ENCODE data around the gene SMURF1.

SMURF1 gene

DNA sequence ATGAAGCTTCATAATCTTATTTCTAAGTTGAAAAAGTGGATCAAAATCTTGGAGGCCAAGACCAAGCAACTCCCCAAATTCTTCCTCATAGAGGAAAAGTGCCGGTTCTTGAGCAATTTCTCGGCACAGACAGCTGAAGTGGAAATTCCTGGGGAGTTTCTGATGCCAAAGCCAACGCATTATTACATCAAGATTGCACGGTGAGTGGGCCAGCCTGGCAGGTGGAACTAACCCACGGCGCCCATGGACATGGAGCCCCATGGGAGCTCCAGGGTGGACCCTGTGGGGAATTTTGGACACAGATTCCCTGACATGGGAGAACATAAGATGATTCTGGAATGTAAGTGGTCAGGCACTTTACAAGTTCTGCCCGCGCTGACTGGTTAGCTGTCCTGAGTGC is 139.7 kb downstream of the SMURF1 start:
- DNase-seq (ENCODE audit: insufficient read length) = no peak
- no peak for FAIRE-seq
- TF ChIP-seq POLR2AphosphoS5 (IDR thresholded peaks at IDR 0.05; ENCODE audit: low read depth, low read length) (no peak), TAF1 (IDR thresholded peaks at IDR 0.05; ENCODE audit: borderline replicate concordance, low read depth, low read length) (no peak), POLR2A (IDR thresholded peaks at IDR 0.05; ENCODE audit: low read depth, low read length) (no peak)

DNA sequence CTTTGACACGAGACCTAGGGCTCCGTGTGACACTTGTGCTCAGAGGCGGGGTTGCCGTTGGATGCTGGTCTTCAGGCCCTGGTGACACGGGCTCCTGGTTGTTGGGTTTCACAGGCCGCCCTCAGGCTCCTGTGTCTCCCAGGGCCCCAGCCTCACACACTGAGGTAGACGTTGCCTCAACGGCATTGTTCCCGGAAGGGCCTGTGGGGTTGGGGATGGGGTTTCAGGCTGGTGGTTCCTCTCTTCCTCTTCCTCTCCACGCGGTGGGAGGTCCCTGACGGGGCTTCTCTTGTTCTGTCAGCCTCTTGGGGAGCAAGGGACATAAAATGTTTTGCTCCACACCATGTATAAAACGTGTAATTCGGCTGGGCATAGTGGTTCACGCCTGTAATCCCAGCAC is 140.5 kb downstream of the SMURF1 start:
- TF ChIP-seq POLR2A (IDR thresholded peaks at IDR 0.05; ENCODE audit: low read depth, low read length) (no peak), POLR2AphosphoS5 (IDR thresholded peaks at IDR 0.05; ENCODE audit: low read depth, low read length) (no peak), TAF1 (IDR thresholded peaks at IDR 0.05; ENCODE audit: borderline replicate concordance, low read depth, low read length) (no peak)
- no peak for FAIRE-seq
- no peak for DNase-seq (ENCODE audit: insufficient read length)

DNA sequence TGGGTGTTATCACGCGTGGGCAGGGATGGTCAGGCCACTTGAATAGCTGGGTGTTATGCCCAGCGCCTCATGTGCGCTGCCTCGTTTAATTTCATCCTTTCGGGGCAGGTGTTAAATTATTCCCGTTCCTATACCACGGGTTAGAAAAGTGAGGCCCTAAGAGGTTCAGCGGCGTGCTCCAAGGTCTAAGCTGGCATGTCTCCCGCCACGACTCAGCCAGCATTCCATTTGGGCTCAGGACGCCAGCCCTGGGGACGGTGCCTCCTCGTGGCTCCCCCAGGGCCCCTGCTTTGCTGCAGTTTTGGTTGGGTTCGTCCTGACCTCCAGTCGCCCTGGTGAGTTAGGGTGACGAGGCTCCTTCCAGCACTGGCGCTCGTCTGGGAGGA is 141.1 kb downstream of the SMURF1 start:
- DNase-seq (ENCODE audit: insufficient read length) (no peak), FAIRE-seq (no peak)
- TF ChIP-seq POLR2AphosphoS5 (IDR thresholded peaks at IDR 0.05; ENCODE audit: low read depth, low read length) = no peak
- TF ChIP-seq POLR2A (IDR thresholded peaks at IDR 0.05; ENCODE audit: low read depth, low read length) = no peak
- no peak for TF ChIP-seq TAF1 (IDR thresholded peaks at IDR 0.05; ENCODE audit: borderline replicate concordance, low read depth, low read length)

DNA sequence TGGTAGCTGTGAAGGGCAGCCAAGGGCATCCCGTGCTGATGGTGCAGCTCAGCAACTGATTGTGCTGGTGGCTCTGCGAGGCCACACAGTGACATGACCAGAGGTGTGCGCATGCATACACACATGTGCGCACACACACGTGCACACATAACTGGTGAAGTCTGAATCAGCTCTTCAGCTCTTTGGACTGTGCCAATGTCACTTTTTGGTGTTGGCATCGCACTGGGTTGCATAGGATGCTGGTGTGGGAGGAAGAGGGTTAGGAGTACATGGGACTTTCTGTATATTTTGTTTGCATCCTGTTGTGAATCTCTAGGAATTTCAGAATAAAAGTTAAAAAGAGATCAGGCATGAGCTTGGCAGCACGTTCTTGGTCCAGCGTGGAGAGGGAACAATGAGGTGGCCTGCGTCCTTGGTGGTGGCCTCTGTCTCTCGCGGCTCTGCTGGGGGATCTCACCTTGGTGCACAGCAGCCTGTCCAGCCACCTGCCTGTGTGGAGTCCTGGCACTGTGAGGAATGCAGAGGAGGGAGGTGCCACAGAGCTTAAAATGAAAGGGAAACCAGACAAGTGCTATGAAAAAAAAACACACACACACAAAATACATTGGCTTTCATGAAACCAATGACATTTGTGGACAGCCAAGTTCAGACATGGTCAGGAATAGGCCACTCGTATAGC is 141.6 kb downstream of the SMURF1 start:
- DNase-seq (ENCODE audit: insufficient read length) (no peak), FAIRE-seq (no peak)
- no peak for TF ChIP-seq POLR2AphosphoS5 (IDR thresholded peaks at IDR 0.05; ENCODE audit: low read depth, low read length)
- TF ChIP-seq POLR2A (IDR thresholded peaks at IDR 0.05; ENCODE audit: low read depth, low read length) = no peak
- no peak for TF ChIP-seq TAF1 (IDR thresholded peaks at IDR 0.05; ENCODE audit: borderline replicate concordance, low read depth, low read length)

DNA sequence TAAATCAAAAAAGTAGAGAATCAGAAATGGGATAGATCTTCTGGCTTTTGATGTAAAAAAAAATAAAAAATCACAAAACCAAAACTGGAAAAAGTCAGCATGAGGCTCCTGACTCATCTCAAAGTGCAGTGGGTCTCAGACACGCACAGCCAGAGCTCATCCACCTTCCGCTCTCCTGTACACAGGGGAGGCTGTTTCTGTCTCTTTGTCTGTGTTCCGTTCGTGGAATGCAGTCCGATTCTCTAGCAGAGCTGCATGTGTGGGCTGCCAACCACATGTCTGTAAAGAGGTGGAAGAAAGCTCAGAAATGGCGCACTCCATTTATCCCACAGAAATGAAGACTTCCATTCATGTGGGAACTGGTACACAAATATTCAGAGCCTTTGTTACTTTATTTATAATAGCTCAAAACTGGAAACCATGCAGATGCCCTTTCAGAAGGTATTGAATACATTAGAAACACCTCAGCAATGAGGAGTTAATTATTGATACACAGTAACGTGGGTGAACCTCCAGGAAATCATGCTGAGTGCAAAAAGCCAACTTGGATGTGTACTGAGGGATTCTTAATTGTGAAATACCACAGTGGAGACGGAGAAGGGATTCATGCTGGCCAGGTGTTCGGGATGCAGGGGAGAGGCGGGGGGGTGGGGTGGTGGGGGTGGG is 142.3 kb downstream of the SMURF1 start:
- TF ChIP-seq POLR2A (IDR thresholded peaks at IDR 0.05; ENCODE audit: low read depth, low read length) = no peak
- DNase-seq (ENCODE audit: insufficient read length) = no peak
- FAIRE-seq = no peak

DNA sequence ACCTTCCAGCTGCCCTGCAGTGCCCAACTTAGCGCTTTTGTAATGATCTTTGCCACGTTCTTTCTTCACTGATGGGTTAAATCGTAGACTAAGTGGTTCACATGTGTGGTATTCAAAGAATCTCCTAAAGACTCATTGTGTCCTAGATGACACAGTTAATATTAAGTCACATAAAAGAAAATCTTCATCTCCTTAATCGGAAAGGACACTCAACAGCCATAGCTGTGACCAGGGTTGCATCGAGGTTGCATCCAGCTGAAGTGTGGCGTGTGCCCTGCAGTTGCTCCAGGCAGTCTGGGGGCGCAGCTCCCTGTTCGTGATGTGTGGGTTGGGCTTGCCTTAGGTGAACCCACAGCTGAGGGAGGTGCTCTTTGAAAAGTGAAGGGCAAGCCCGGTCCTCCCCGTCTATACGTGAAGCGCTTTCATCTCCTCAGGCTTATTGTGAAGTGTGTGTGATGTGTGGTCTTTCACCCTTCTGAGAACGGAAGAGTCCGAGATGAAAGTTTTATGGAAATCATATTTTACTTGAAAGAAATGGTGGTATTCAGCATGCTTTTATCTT is 142.9 kb downstream of the SMURF1 start:
- TF ChIP-seq POLR2AphosphoS5 (IDR thresholded peaks at IDR 0.05; ENCODE audit: low read depth, low read length) (no peak), TAF1 (IDR thresholded peaks at IDR 0.05; ENCODE audit: borderline replicate concordance, low read depth, low read length) (no peak), POLR2A (IDR thresholded peaks at IDR 0.05; ENCODE audit: low read depth, low read length) (no peak)
- DNase-seq (ENCODE audit: insufficient read length) = no peak
- FAIRE-seq = no peak

DNA sequence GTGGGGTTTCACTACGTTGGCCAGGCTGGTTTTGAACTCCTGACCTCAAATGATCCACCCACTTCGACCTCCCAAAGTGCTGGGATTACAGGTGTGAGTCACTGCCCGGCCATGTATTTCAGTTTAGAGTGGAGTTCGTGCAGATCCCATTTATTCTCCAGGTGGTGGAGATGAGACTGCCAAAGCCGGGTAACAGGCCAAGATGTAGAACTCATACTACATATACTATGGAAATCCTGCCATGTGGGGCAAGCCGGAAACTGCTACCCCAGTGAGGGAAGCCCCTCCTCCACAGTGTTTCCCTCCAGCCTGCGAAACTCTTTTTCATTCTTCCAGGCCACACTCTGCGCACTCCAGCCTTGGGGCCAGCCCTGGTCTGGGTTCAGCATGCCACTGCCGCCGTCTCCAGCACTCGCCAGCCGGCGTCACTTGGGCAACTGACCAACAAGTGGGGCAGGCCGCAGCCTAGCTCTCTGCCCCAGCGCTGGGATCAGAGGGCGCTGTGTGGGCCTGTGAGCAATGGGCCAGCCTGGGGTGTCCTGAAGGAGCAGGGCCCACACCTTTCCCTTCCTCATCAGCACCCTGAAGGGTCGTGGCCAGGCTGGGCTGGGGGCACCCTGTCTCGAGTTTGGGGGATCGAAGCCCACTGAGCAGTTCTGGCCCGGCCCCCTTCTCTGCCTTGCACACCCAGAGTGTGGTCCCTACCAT is 143.6 kb downstream of the SMURF1 start:
- TF ChIP-seq POLR2AphosphoS5 (IDR thresholded peaks at IDR 0.05; ENCODE audit: low read depth, low read length) (no peak), TAF1 (IDR thresholded peaks at IDR 0.05; ENCODE audit: borderline replicate concordance, low read depth, low read length) (no peak), POLR2A (IDR thresholded peaks at IDR 0.05; ENCODE audit: low read depth, low read length) (no peak)
- DNase-seq (ENCODE audit: insufficient read length) (no peak), FAIRE-seq (no peak)

DNA sequence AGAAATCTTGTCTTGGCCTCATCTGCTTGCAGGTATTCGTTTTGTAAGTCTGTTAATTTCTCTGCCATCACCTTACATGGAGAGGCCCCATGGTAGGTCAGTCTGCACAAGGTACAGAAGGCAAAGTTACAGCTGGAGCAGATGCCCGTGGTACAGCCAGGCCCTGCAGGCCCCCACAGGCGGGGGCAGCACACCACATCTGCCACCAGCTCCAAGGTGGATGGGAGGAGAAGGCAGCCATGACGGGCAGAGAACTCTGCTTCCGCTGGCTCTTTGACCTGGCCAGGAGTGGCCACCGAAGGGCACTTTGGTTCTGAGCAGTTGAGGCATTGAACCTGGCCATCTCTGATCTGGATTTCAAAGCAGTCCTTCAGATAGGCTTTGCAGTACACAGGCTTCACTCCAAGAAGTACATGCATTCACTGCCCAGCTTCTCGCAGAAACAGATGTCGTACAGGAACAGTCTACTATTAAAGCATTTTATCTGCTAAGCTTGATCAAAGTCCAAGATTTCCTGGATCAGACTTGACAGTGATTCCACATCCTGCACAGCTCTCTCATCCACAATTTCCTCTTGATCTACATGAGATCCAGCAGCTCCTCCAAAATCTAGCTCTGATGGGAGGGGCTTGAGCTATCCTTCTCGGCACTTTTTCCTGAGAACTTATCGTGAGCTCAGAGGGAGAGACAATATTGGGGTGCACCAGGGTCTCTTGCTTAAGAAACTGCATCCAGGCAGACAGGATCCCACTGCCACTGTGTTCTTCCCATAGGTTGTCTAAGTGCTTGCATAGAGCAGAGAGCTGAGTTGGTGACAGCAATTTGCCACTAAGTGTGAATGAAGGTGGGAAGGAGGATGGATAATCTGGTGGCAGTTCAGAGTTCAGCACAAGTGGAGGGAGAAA is 144.8 kb downstream of the SMURF1 start:
- TF ChIP-seq POLR2AphosphoS5 (IDR thresholded peaks at IDR 0.05; ENCODE audit: low read depth, low read length) (no peak), TAF1 (IDR thresholded peaks at IDR 0.05; ENCODE audit: borderline replicate concordance, low read depth, low read length) (no peak), POLR2A (IDR thresholded peaks at IDR 0.05; ENCODE audit: low read depth, low read length) (no peak)
- DNase-seq (ENCODE audit: insufficient read length) (no peak), FAIRE-seq (no peak)

DNA sequence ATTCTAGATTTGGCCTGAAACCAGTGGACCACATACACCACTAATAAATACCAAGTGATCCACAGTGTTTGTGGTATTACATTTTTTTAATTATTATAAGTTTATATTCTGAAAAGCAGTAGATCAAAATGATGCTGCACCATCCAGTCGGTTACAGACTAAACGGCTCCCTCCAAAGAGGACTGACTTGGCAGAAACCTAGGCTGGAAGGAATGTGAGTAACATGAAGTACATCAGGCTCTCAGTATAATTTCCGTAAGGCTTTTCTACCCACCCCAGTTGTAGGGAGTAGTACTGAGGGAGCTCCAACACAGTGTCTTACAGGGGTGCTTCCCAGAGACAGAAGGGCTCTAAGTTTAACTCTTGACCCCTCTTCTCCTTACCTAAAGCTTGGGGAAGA is 146.1 kb downstream of the SMURF1 start:
- no peak for DNase-seq (ENCODE audit: insufficient read length)
- no peak for FAIRE-seq
- no peak for TF ChIP-seq POLR2A (IDR thresholded peaks at IDR 0.05; ENCODE audit: low read depth, low read length)
- TF ChIP-seq POLR2AphosphoS5 (IDR thresholded peaks at IDR 0.05; ENCODE audit: low read depth, low read length) = no peak
- no peak for TF ChIP-seq TAF1 (IDR thresholded peaks at IDR 0.05; ENCODE audit: borderline replicate concordance, low read depth, low read length)

DNA sequence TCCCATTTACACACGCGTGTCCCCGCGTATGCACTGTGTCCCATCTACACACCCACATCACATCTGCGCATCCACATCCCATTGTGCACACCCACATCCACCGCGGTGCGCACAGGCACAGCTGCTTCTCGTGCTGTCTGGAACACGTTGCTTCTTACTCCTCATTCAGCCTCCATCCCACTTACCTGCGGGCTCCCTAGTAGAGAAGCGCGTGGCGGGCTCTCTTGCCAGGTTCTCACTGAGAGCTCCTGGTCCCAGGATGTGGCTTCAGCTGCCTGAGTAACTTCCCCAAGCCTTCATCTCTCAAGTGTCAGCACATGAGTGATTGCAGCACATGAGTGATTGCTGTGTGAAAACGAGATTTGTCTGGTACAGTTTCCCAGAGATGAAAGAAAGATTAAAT is 147.8 kb downstream of the SMURF1 start:
- FAIRE-seq (no peak), DNase-seq (ENCODE audit: insufficient read length) (no peak)
- TF ChIP-seq POLR2A (IDR thresholded peaks at IDR 0.05; ENCODE audit: low read depth, low read length) (no peak), TAF1 (IDR thresholded peaks at IDR 0.05; ENCODE audit: borderline replicate concordance, low read depth, low read length) (no peak), POLR2AphosphoS5 (IDR thresholded peaks at IDR 0.05; ENCODE audit: low read depth, low read length) (no peak)
